ENCODE data around the gene PTPRN2. TPM values are rescaled to one million over a fixed set of nuclear protein-coding genes. Genes with fewer than 3 reads are reported as not detected.

PTPRN2 gene
- polyA plus RNA-seq, 1 experiment = 0.02 TPM

DNA sequence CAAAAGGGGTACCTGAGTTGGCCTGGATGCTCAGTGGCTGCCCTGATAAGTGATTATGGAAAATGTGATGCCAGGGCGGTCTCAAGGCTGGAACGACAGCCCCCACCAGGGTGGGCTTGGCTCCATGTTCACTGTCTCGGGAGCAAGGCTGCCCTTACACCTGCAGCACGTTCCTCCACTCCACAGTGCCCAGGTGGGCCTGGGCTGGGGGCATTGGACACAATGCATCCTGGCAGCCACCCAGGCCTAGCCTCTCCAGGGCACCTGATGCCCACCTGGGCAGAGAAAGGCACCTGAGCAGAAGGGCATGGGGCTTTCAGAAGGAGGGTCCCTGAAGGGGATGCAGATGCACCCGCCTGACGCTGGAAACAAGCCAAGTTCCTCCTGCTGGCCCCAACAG is 702.5 kb downstream of the PTPRN2 start:
- no peak overlapping the region for H3K27ac ChIP-seq (ENCODE audit: low read depth, low read length)
- peaks cover 75% of the 10 kb centered on the region for H3K9me3 ChIP-seq (ENCODE audit: control insufficient read depth, insufficient read depth, low read length)
- no peak overlapping the region for H3K4me3 ChIP-seq (ENCODE audit: low read depth, low read length)
- no peaks in the 10 kb centered on the region for H3K27me3 ChIP-seq (ENCODE audit: control insufficient read depth, insufficient read depth, low read length)
- no peak for DNase-seq (ENCODE audit: low read depth, low spot score)
- TF ChIP-seq, protein P1, sequence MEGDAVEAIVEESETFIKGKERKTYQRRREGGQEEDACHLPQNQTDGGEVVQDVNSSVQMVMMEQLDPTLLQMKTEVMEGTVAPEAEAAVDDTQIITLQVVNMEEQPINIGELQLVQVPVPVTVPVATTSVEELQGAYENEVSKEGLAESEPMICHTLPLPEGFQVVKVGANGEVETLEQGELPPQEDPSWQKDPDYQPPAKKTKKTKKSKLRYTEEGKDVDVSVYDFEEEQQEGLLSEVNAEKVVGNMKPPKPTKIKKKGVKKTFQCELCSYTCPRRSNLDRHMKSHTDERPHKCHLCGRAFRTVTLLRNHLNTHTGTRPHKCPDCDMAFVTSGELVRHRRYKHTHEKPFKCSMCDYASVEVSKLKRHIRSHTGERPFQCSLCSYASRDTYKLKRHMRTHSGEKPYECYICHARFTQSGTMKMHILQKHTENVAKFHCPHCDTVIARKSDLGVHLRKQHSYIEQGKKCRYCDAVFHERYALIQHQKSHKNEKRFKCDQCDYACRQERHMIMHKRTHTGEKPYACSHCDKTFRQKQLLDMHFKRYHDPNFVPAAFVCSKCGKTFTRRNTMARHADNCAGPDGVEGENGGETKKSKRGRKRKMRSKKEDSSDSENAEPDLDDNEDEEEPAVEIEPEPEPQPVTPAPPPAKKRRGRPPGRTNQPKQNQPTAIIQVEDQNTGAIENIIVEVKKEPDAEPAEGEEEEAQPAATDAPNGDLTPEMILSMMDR (IDR thresholded peaks at IDR 0.05; ENCODE audit: low read depth, low read length) = no peak
- CTCF ChIA-PET = no interaction called here
- POLR2A ChIA-PET = no interaction called here

DNA sequence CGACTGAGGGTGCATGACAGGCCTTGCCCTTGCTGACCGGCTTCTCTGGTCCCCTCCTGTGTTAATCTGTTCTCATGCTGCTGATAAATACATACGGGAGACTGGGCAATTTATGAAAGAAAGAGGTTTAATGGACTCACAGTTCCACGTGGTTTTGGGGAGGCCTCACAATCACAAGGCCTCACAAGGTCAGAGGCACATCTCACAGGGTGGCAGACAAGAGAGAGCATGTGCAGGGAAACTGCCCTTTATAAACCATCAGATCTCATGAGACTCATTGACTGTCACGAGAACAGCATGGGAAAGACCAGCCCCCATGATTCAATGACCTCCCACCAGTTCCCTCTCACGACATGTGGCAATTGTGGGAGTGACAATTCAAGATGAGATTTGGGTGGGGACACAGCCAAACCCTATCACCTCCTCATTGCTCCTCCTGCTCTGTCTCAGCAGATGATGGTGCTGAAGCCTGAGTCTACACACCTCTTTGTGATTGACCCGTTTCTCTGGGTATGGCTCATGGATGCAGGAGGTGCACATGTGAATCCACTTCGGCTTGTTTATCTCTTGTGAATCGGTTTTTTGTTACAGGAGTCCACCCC is 703.1 kb downstream of the PTPRN2 start:
- no peaks in the 10 kb centered on the region for H3K27me3 ChIP-seq (ENCODE audit: control insufficient read depth, insufficient read depth, low read length)
- peaks cover 74% of the 10 kb centered on the region for H3K9me3 ChIP-seq (ENCODE audit: control insufficient read depth, insufficient read depth, low read length)
- no peak for DNase-seq (ENCODE audit: low read depth, low spot score)
- H3K27ac ChIP-seq (ENCODE audit: low read depth, low read length) = no peak overlapping the region
- ChIA-PET CTCF (no interaction called here), POLR2A (no interaction called here)
- TF ChIP-seq, protein P1 (IDR thresholded peaks at IDR 0.05; ENCODE audit: low read depth, low read length) = no peak
- H3K4me3 ChIP-seq (ENCODE audit: low read depth, low read length) = no peak overlapping the region

DNA sequence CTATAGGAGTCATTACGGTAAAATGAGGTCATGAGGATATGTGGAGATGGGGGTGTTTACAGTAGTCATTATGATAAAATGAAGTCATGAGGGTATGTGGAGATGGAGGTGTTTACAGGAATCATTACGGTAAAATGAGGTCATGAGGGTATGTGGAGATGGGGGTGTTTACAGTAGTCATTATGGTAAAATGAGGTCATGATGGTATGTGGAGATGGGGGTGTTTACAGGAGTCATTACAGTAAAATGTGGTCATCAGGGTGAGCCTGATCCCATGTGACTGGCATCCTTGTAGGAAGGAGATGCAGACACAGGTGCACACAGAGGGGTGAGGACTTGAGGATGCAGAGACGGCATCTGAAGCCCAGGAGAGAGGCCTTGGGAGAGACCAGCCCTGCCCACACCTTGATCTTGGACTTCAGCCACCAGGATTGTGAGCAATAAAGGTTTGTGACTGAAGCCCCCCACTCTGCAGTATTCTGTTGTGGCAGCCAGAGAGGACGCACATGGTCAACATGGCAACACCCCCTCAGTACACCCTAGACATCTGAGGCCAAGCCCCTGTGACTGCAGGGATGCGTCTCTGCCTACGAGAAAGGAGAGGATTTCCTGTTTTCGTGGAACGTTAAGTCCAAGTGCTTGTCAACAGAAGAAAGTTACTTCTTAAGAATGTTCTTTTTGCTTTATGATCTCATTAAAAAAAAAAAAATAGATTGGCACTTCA is 706.4 kb downstream of the PTPRN2 start:
- no peak overlapping the region for H3K27ac ChIP-seq (ENCODE audit: low read depth, low read length)
- TF ChIP-seq, protein P1 (IDR thresholded peaks at IDR 0.05; ENCODE audit: low read depth, low read length) = no peak
- no peak overlapping the region for H3K4me3 ChIP-seq (ENCODE audit: low read depth, low read length)
- DNase-seq (ENCODE audit: low read depth, low spot score) = no peak
- ChIA-PET POLR2A (no interaction called here), CTCF (no interaction called here)
- no peaks in the 10 kb centered on the region for H3K27me3 ChIP-seq (ENCODE audit: control insufficient read depth, insufficient read depth, low read length)
- peaks cover 80% of the 10 kb centered on the region for H3K9me3 ChIP-seq (ENCODE audit: control insufficient read depth, insufficient read depth, low read length)

DNA sequence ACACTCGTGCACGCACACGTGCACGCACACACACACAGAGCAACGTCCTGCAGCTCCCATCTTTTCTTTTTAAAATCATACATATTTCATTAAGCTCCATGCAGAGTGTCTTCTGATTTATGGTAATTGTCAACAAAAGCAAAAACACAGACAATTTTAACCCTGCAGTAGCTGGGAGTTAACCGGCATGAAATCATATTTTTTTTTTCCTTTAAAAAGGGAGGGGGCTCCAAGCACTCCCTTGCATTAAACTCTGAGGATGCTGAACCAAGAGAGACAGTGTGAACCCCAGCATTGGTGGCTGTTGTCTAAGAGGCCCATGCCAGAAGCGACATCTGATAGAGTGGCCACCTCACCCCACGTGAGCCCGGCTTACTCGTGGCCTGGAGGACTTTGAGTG is 708.2 kb downstream of the PTPRN2 start:
- no peak for DNase-seq (ENCODE audit: low read depth, low spot score)
- CTCF ChIA-PET = no interaction called here
- POLR2A ChIA-PET = no interaction called here

More for the DNA sequence above, 708.2 kb downstream of the PTPRN2 start:
- Histone ChIP-seq H3K27me3 (ENCODE audit: control insufficient read depth, insufficient read depth, low read length) (no peaks in the 10 kb centered on the region), H3K4me3 (ENCODE audit: low read depth, low read length) (no peak overlapping the region), H3K27ac (ENCODE audit: low read depth, low read length) (no peak overlapping the region), H3K9me3 (ENCODE audit: control insufficient read depth, insufficient read depth, low read length) (peaks cover 80% of the 10 kb centered on the region)
- TF ChIP-seq, protein P1 (IDR thresholded peaks at IDR 0.05; ENCODE audit: low read depth, low read length) = no peak
